Measurements from ENCODE around the gene CHIC2. TPM values are rescaled to one million over a fixed set of nuclear protein-coding genes. Genes with fewer than 3 reads are reported as not detected.

CHIC2 gene
- total and polyA plus RNA-seq, 2 of the 4 experiments (the other 2 are of a cell fraction), result 20.4 to 26.3 TPM

GRCh38 chr4:54099287-54099747 lies 34.9 kb upstream of the CHIC2 start:
- H3K36me3 ChIP-seq (ENCODE audit: control insufficient read depth, insufficient read depth, low read length), result no peaks in the 10 kb centered on the region
- no peak overlapping the region; the same call in 1 of the 2 replicates for H3K4me2 ChIP-seq (ENCODE audit: low read depth, low read length)
- H2BK120ac ChIP-seq (ENCODE audit: low read depth, low read length), result no peak overlapping the region
- H2BK20ac ChIP-seq (ENCODE audit: low read depth, low read length), result no peak overlapping the region; the same call in 1 of the 2 replicates
- CTCF ChIA-PET, result no interaction called here
- H2BK5ac ChIP-seq (ENCODE audit: low read depth, low read length, poor library complexity, severe bottlenecking), result no peak overlapping the region
- H3K4me1 ChIP-seq (ENCODE audit: control insufficient read depth, insufficient read depth, low read length), result no peaks in the 10 kb centered on the region
- H2AFZ ChIP-seq (replicated peaks; ENCODE audit: low read length, poor library complexity), result peak overlapping the region; percentile 56
- H3K9me3 ChIP-seq (ENCODE audit: control insufficient read depth, insufficient read depth, low read length), result no peaks in the 10 kb centered on the region
- no peak overlapping the region for H3K9ac ChIP-seq (ENCODE audit: low read depth, low read length)
- peak overlapping the region; percentile 42; the same call in 1 of the 2 replicates for H3K23ac ChIP-seq (ENCODE audit: low read depth, low read length)
- BruUV-seq (replicated peaks), result no TSS peak
- peak overlapping the region; percentile 22 for H2AK9ac ChIP-seq (replicated peaks; ENCODE audit: low read depth, low read length, poor library complexity)
- H2AK5ac ChIP-seq (ENCODE audit: low read depth, low read length), result peak overlapping the region; percentile 37; the same call in 1 of the 2 replicates
- WGBS, 2 experiments (ENCODE audit: extremely low coverage in 2 of 2, insufficient read length in 1 of 2), result 50% methylated on average over 2 of the region's 17 CpGs; no CpG with 5 or more reads in 1 of the 2 experiments
- TF ChIP-seq BHLHE40 (IDR thresholded peaks at IDR 0.05; ENCODE audit: low read depth, low read length) (no peak), USF2 (IDR thresholded peaks at IDR 0.05; ENCODE audit: low read depth, low read length) (no peak), CHD1 (IDR thresholded peaks at IDR 0.05; ENCODE audit: low read depth, low read length) (no peak), RCOR1 (IDR thresholded peaks at IDR 0.05; ENCODE audit: insufficient replicate concordance, low read length) (no peak), MXI1 (IDR thresholded peaks at IDR 0.05; ENCODE audit: borderline replicate concordance, low read depth, low read length) (no peak), FOS (IDR thresholded peaks at IDR 0.05; ENCODE audit: low read depth, low read length) (no peak), CEBPB (IDR thresholded peaks at IDR 0.05; ENCODE audit: low read depth, low read length) (no peak)
- peaks cover 9% of the 10 kb centered on the region; the same call in 1 of the 2 replicates for H3K9me1 ChIP-seq (ENCODE audit: insufficient read depth, low read length)
- DNase-seq, result no peak
- POLR2A ChIA-PET (ENCODE audit: unreplicated experiment), result no interaction called here
- H3K4ac ChIP-seq (ENCODE audit: low read depth, low read length), result peak overlapping the region; percentile 10; the same call in 1 of the 2 replicates
- H4K5ac ChIP-seq (ENCODE audit: low read depth, low read length), result no peak overlapping the region
- no peak overlapping the region for H3K4me3 ChIP-seq (ENCODE audit: insufficient read depth, low read depth, low read length)
- no peak overlapping the region for H3K56ac ChIP-seq (ENCODE audit: extremely low read depth, insufficient read depth, low read length)
- no peak overlapping the region for H3K18ac ChIP-seq (ENCODE audit: low read depth, low read length)
- no peak overlapping the region for H3K27ac ChIP-seq (ENCODE audit: insufficient read depth, low read length)
- no peak overlapping the region for H3K14ac ChIP-seq (replicated peaks; ENCODE audit: low read depth, low read length)
- intact Hi-C loops (cut with micrococcal nuclease) (no loop called here), dilution Hi-C loops (cut with HindIII; ENCODE audit: low sequenced_read_pairs, unreplicated experiment) (no loop called here), in situ Hi-C loops (cut with MboI; ENCODE audit: low sequenced_read_pairs) (no loop called here)
- ATAC-seq (ENCODE audit: low read depth), result no peak
- H4K8ac ChIP-seq (ENCODE audit: low read depth in 2 of 2, low read length in 2 of 2), result no peak overlapping the region
- H2BK15ac ChIP-seq (ENCODE audit: low read depth, low read length), result no peak overlapping the region
- no peak overlapping the region for H4K91ac ChIP-seq (ENCODE audit: insufficient read depth, low read depth, low read length)
- no peaks in the 10 kb centered on the region for H3K79me1 ChIP-seq (ENCODE audit: low read depth in 1 of 2, low read length in 2 of 2)
- peaks cover 65% of the 10 kb centered on the region for H3K27me3 ChIP-seq (ENCODE audit: control insufficient read depth, insufficient read depth, low read length)
- no peaks in the 10 kb centered on the region for H4K20me1 ChIP-seq (ENCODE audit: insufficient read depth, low read length)
